Peyer's patch (tissue), 4 donors: ENCODE data around the gene TUBG2.

Source experiments
- POLR2A ChIP-seq, 2 donors: fragments of 450-650 bp; IDR thresholded peaks; one replicate each; pipeline ENCODE4 v1.5.1; 2017; ENCODE audit warnings: antibody characterized with exemption in 2 of 2, mild to moderate bottlenecking in 2 of 2, moderate library complexity in 2 of 2
- TF ChIP-seq, protein P1 (sequence below), 6 experiments: fragments of 450-650 bp in 4 of 6; fragments of 200-600 bp in 2 of 6; sonication (generic) in 1 of 6; IDR thresholded peaks; one replicate each; pipeline ENCODE4 v1.5.1; 2017 to 2019; ENCODE audit warnings: antibody characterized with exemption in 6 of 6, mild to moderate bottlenecking in 3 of 6, moderate library complexity in 1 of 6

DNA sequence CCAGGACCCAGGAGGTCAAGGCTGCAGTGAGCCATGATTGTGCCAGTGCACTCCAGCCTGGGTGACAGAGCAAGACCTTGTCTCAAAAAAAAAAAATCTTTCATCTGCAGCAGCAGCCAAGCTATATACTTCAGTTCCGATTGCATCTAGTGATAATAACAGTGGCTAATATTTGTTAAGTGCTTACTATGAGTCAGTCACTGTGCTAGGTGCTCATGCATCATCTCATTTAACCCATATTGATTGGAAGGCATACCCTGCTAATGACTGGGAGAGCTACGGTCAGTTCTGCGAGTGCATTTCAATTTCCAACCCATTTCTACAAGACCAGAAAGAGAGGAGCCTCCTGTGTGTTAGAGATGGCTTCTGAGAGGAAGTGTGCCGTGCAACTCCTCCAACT, 7.7 kb upstream of the TUBG2 start:
- TF ChIP-seq, protein P1, sequence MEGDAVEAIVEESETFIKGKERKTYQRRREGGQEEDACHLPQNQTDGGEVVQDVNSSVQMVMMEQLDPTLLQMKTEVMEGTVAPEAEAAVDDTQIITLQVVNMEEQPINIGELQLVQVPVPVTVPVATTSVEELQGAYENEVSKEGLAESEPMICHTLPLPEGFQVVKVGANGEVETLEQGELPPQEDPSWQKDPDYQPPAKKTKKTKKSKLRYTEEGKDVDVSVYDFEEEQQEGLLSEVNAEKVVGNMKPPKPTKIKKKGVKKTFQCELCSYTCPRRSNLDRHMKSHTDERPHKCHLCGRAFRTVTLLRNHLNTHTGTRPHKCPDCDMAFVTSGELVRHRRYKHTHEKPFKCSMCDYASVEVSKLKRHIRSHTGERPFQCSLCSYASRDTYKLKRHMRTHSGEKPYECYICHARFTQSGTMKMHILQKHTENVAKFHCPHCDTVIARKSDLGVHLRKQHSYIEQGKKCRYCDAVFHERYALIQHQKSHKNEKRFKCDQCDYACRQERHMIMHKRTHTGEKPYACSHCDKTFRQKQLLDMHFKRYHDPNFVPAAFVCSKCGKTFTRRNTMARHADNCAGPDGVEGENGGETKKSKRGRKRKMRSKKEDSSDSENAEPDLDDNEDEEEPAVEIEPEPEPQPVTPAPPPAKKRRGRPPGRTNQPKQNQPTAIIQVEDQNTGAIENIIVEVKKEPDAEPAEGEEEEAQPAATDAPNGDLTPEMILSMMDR (IDR thresholded peaks at IDR 0.05), result no peak
- no peak for TF ChIP-seq POLR2A (IDR thresholded peaks at IDR 0.05)
